Activated CD4-positive, alpha-beta T cell treated with anti-CD3 and anti-CD28 coated beads, Interleukin-2, amount 10 ng/mL, durations not matched to agents 7 days and 5 days (primary cell): ENCODE results near the gene SYK. TPM values are rescaled to one million over a fixed set of nuclear protein-coding genes. Genes with fewer than 3 reads are reported as not detected.

Experiments used
- CTCF ChIA-PET: fragments of 350-600 bp; sonication (Branson Sonifier 250); formaldehyde crosslinking; loops from one replicate; lab custom pipeline; 2021; ENCODE audit warnings: antibody characterized with exemption; lab: Charles Lee
- POLR2A ChIA-PET: fragments of 350-600 bp; sonication (Branson Sonifier 250); formaldehyde crosslinking; loops from one replicate; lab custom pipeline; 2021; ENCODE audit warnings: antibody characterized with exemption; lab: Charles Lee
- DNase-seq: peaks from one replicate; pipeline ENCODE4 v3.0.0-alpha.2; 2020
- H3K27ac Mint-ChIP-seq: one replicate; pipeline ENCODE4 v1.8.0; 2021; ENCODE audit warnings: mild to moderate bottlenecking, moderate library complexity, mixed read lengths
- H3K27me3 Mint-ChIP-seq: one replicate; pipeline ENCODE4 v1.8.0; 2021; ENCODE audit warnings: mixed read lengths
- H3K36me3 Mint-ChIP-seq: one replicate; pipeline ENCODE4 v1.8.0; 2021; ENCODE audit warnings: low read depth, mixed read lengths
- H3K4me1 Mint-ChIP-seq: one replicate; pipeline ENCODE4 v1.8.0; 2021; ENCODE audit warnings: mixed read lengths
- H3K4me3 Mint-ChIP-seq: one replicate; pipeline ENCODE4 v1.8.0; 2021; ENCODE audit warnings: mild to moderate bottlenecking, moderate library complexity, mixed read lengths
- H3K9me3 Mint-ChIP-seq: one replicate; pipeline ENCODE4 v1.8.0; 2021; ENCODE audit warnings: mixed read lengths
- total RNA-seq, 2 experiments: library from RNA; stranded (reverse); gene quantifications; one replicate each; pipeline ENCODE4 v1.2.3, GENCODE V29; 2021

SYK gene
- total RNA-seq, 2 experiments from 2014 or later = 0.56 to 0.92 TPM

DNA sequence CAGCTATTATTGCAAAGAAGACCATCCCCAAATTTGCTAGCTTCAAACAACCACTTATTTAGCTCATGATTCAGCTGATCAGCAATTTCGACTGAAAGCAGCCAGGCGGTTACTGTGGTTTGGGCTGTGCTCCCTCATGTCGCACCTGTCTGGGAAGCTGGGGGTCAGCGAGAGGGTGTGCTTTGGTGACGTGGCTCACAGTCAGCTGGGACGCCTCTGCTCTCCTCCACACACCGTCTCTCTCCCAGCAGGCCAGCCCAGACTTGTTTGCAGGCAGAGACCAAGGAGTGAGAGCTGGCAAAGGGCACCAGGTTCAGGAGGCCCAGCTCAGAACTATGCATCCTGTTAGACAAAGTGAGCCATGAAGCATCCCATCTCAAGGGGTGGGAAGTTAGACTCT is 140.9 kb downstream of the SYK start:
- Mint-ChIP-seq H3K9me3 (no peaks in the 10 kb centered on the region), H3K27ac (no peak overlapping the region), H3K36me3 (no peaks in the 10 kb centered on the region), H3K4me1 (no peaks in the 10 kb centered on the region), H3K27me3 (peaks cover 29% of the 10 kb centered on the region), H3K4me3 (no peak overlapping the region)
- DNase-seq = no peak
- CTCF ChIA-PET = interaction anchor here (0.7 to 2.0 kb wide), 4 partner anchors 8 to 48 kb away, joined by 3 to 8 read pairs (median 4); no protein-coding TSS in a partner anchor
- POLR2A ChIA-PET = no interaction called here

DNA sequence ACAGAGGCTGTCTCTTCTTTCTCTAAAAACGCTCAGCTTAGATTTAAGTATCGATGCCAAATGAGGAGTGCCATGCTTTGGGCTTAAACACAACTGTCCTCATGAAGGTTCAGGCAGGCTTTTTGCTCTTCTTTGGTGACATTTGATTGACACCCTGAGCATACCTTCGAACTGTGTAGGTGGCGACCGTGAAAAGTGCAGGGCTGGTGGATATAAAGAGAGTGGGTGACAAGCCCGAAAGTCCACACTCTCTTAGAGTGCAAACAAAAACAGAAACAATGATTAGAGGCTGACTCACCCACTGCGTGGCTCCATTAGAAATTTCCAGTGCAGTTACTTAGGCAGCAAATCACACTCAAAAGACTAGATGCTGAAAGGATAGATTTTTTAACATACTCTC is 141.7 kb downstream of the SYK start:
- no peak overlapping the region for H3K4me3 Mint-ChIP-seq
- H3K27me3 Mint-ChIP-seq = peaks cover 34% of the 10 kb centered on the region
- H3K4me1 Mint-ChIP-seq = no peaks in the 10 kb centered on the region
- no peak for DNase-seq
- POLR2A ChIA-PET = no interaction called here
- H3K27ac Mint-ChIP-seq = no peak overlapping the region
- no peaks in the 10 kb centered on the region for H3K9me3 Mint-ChIP-seq
- no peaks in the 10 kb centered on the region for H3K36me3 Mint-ChIP-seq
- CTCF ChIA-PET = interaction anchor here (0.6 to 2.0 kb wide), 2 partner anchors 28 to 646 kb away, joined by 3 to 8 read pairs; no protein-coding TSS in a partner anchor

DNA sequence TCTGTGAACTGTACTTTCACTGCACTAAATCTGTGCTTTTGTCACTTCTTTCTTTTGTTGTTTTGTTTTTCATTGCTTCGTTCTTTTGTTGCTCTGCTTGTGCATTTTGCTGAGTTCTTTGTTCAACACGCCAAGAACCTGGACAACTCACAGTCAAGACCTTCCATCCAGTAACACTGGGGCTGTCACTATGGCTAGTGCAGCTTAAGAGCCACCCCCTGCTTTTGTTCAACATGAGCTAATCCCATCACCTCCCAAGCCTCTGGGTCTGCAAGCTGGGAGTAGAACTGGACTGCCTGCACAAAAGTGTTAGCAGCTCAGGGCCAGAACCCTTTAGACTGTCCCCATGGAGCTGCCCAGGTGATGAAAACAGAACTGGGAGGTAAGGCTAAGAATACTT is 143.7 kb downstream of the SYK start:
- Mint-ChIP-seq H3K9me3 (no peaks in the 10 kb centered on the region), H3K36me3 (no peaks in the 10 kb centered on the region), H3K4me3 (no peak overlapping the region), H3K27me3 (peaks cover 44% of the 10 kb centered on the region), H3K27ac (no peak overlapping the region), H3K4me1 (no peaks in the 10 kb centered on the region)
- DNase-seq = no peak
- POLR2A ChIA-PET = no interaction called here
- CTCF ChIA-PET = no interaction called here

DNA sequence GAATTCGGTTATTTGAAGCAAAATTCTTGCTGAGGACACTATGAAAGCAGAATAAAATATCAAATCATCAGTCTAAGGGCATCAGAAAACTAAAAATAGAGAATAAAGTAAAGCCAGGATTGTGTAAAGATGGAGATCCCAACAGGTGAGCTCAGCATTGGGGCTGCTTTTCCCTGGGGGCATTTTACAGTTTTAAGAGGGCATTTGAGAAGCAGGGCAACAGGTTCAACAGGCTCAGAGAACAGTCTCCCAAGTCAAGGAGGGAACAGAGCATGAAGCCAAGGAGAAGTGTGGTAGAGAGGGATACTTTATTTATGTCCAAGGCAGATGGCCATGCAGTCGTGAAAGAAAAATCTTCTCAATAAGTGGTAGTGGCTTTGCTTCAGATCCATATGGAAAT is 145.4 kb downstream of the SYK start:
- H3K27me3 Mint-ChIP-seq = peaks cover 47% of the 10 kb centered on the region
- DNase-seq = no peak
- no peak overlapping the region for H3K4me3 Mint-ChIP-seq
- ChIA-PET POLR2A (no interaction called here), CTCF (no interaction called here)
- H3K4me1 Mint-ChIP-seq = no peaks in the 10 kb centered on the region
- H3K9me3 Mint-ChIP-seq = no peaks in the 10 kb centered on the region
- H3K27ac Mint-ChIP-seq = no peak overlapping the region
- no peaks in the 10 kb centered on the region for H3K36me3 Mint-ChIP-seq

Other genes with a start within 250 kb of the SYK start
- not detected for gene DIRAS2, start 159.0 kb upstream of the SYK start, total RNA-seq